Stimulated activated CD4-positive, alpha-beta T cell treated with anti-CD3 and anti-CD28 coated beads, TNF-alpha, amount 100 ng/mL, for 1 hour (primary cell): ENCODE measurements around the gene ME2.
"Not testable (repeated sequence)": the region's sequence is repeated elsewhere in the genome, so short reads cannot be mapped to it uniquely, and the experiment has no call there.

ENCODE experiments used
- DNase-seq, 3 donors: peaks; one replicate each; pipeline ENCODE4 v3.0.0-alpha.2; 2020; ENCODE audit warnings: low read depth in 3 of 3, low spot score in 1 of 3

Gene ME2

GRCh38 chr18:50972404-50972803 is 93.5 kb downstream of the ME2 start:
- not testable (repeated sequence) for DNase-seq

GRCh38 chr18:50973367-50974126 is 94.6 kb downstream of the ME2 start:
- no peak for DNase-seq

- no peak for DNase-seq
Measured at GRCh38 chr18:50977037-50977760, 98.3 kb downstream of the ME2 start.

GRCh38 chr18:50981381-50981780 is 102.5 kb downstream of the ME2 start:
- no peak for DNase-seq

GRCh38 chr18:50982086-50982801 is 103.3 kb downstream of the ME2 start:
- DNase-seq = no peak

- no peak for DNase-seq
Measured at GRCh38 chr18:50982802-50983179, 103.9 kb downstream of the ME2 start.

GRCh38 chr18:50986360-50987087 is 107.6 kb downstream of the ME2 start:
- DNase-seq = no peak

GRCh38 chr18:50987261-50987660 is 108.3 kb downstream of the ME2 start:
- DNase-seq = no peak

- DNase-seq = no peak
Measured at GRCh38 chr18:50989711-50990110, 110.8 kb downstream of the ME2 start.

- DNase-seq = no peak
Measured at GRCh38 chr18:50992351-50992762, 113.4 kb downstream of the ME2 start.

GRCh38 chr18:50994031-50994430 is 115.1 kb downstream of the ME2 start:
- DNase-seq = no peak

GRCh38 chr18:51003174-51003573 is 124.3 kb downstream of the ME2 start:
- not testable (repeated sequence) for DNase-seq
